Type B pancreatic cell (in vitro differentiated cells): ENCODE data around the gene LRRC26. TPM values are rescaled to one million over a fixed set of nuclear protein-coding genes. Genes with fewer than 3 reads are reported as not detected.

Experiments used
- DNase-seq: peaks from one replicate; pipeline ENCODE4 v3.0.0; 2021; ENCODE audit warnings: mixed read lengths; ENCODE audit not compliant: unreplicated experiment; ENCODE audit errors: extremely low spot score
- H3K27ac Mint-ChIP-seq: 2 replicates; pipeline ENCODE4 v1.8.0; 2021; ENCODE audit warnings: mild to moderate bottlenecking, mixed read lengths
- H3K27me3 Mint-ChIP-seq: 2 replicates; pipeline ENCODE4 v1.8.0; 2021; ENCODE audit warnings: mixed read lengths
- H3K36me3 Mint-ChIP-seq: 2 replicates; pipeline ENCODE4 v1.8.0; 2021; ENCODE audit warnings: mixed read lengths
- H3K4me1 Mint-ChIP-seq: one replicate; pipeline ENCODE4 v1.8.0; 2021; ENCODE audit warnings: mixed read lengths; ENCODE audit not compliant: unreplicated experiment
- H3K4me3 Mint-ChIP-seq: 2 replicates; pipeline ENCODE4 v1.8.0; 2021; ENCODE audit warnings: mild to moderate bottlenecking, mixed read lengths
- H3K9me3 Mint-ChIP-seq: 2 replicates; pipeline ENCODE4 v1.8.0; 2021; ENCODE audit warnings: mixed read lengths
- CTCF ChIP-seq: fragments of 200-600 bp; sonication (generic); conservative IDR thresholded peaks from 2 replicates; pipeline ENCODE4 v1.5.0; 2021; ENCODE audit warnings: antibody characterized with exemption, mild to moderate bottlenecking
- total RNA-seq: library from RNA; stranded (reverse); gene quantifications from 2 replicates; pipeline ENCODE4 v1.2.1, GENCODE V29; 2021; ENCODE audit warnings: low replicate concordance

Gene LRRC26
- total RNA-seq, 1 donor from 2014 or later: 0.77 TPM

- TF ChIP-seq CTCF: no peak
- Mint-ChIP-seq H3K4me3 (no peak overlapping the region), H3K27me3 (no peaks in the 10 kb centered on the region), H3K36me3 (no peaks in the 10 kb centered on the region), H3K9me3 (no peaks in the 10 kb centered on the region), H3K4me1 (peaks cover 3% of the 10 kb centered on the region), H3K27ac (no peak overlapping the region)
- DNase-seq: no peak
Measured at GRCh38 chr9:137216188-137216965, 46.5 kb upstream of the LRRC26 start.

GRCh38 chr9:137215196-137215986 is 45.5 kb upstream of the LRRC26 start:
- H3K4me3 Mint-ChIP-seq: no peak overlapping the region
- no peak for DNase-seq
- no peaks in the 10 kb centered on the region for H3K36me3 Mint-ChIP-seq
- H3K27me3 Mint-ChIP-seq: no peaks in the 10 kb centered on the region
- H3K9me3 Mint-ChIP-seq: no peaks in the 10 kb centered on the region
- H3K27ac Mint-ChIP-seq: no peak overlapping the region
- no peak for TF ChIP-seq CTCF
- H3K4me1 Mint-ChIP-seq: peaks cover 3% of the 10 kb centered on the region

GRCh38 chr9:137214620-137215019 is 44.8 kb upstream of the LRRC26 start:
- Mint-ChIP-seq H3K9me3 (no peaks in the 10 kb centered on the region), H3K27ac (no peak overlapping the region), H3K4me1 (peaks cover 3% of the 10 kb centered on the region), H3K27me3 (no peaks in the 10 kb centered on the region), H3K4me3 (no peak overlapping the region), H3K36me3 (no peaks in the 10 kb centered on the region)
- no peak for DNase-seq
- TF ChIP-seq CTCF: no peak

GRCh38 chr9:137213160-137214060 is 43.6 kb upstream of the LRRC26 start:
- Mint-ChIP-seq H3K4me1 (peaks cover 3% of the 10 kb centered on the region), H3K27ac (no peak overlapping the region), H3K36me3 (no peaks in the 10 kb centered on the region), H3K9me3 (no peaks in the 10 kb centered on the region), H3K27me3 (no peaks in the 10 kb centered on the region), H3K4me3 (no peak overlapping the region)
- no peak for DNase-seq
- TF ChIP-seq CTCF: no peak

GRCh38 chr9:137212520-137212919 is 42.7 kb upstream of the LRRC26 start:
- Mint-ChIP-seq H3K27me3 (no peaks in the 10 kb centered on the region), H3K36me3 (peaks cover 2% of the 10 kb centered on the region), H3K4me1 (peaks cover 4% of the 10 kb centered on the region), H3K4me3 (no peak overlapping the region), H3K9me3 (no peaks in the 10 kb centered on the region), H3K27ac (no peak overlapping the region)
- TF ChIP-seq CTCF: no peak
- DNase-seq: no peak
